PC-9 (cell line): ENCODE measurements around the gene VTCN1. TPM values are rescaled to one million over a fixed set of nuclear protein-coding genes. Genes with fewer than 3 reads are reported as not detected.

Experiments
- BruUV-seq: library from RNA; stranded (reverse); fragments of 400-500 nt; replicated peaks from 2 replicates; lab custom pipeline; 2021; lab: Mats Ljungman, UMichigan
- CTCF ChIA-PET: fragments of 300-600 bp; sonication (Branson Sonifier 250); formaldehyde crosslinking; loops from one replicate; lab custom pipeline; 2022; ENCODE audit warnings: antibody characterized with exemption; lab: Charles Lee
- POLR2A ChIA-PET: fragments of 300-600 bp; sonication (Branson Sonifier 250); formaldehyde crosslinking; loops from one replicate; lab custom pipeline; 2022; ENCODE audit warnings: antibody characterized with exemption; ENCODE audit not compliant: unreplicated experiment; lab: Charles Lee
- DNase-seq, 2 experiments: peaks; one replicate each; pipeline versions ENCODE4 v3.0.0 to v3.0.0-alpha.2; 2015 to 2022; ENCODE audit warnings: mixed read lengths in 1 of 2
- H2AFZ ChIP-seq: fragments of 200-600 bp; sonication (generic); 2 replicates; pipeline ENCODE4 v1.8.1; 2017; ENCODE audit warnings: antibody characterized with exemption
- H3F3A ChIP-seq: fragments of 200-600 bp; sonication (generic); 2 replicates; pipeline ENCODE4 v1.8.1; 2017; ENCODE audit warnings: antibody characterized with exemption, mild to moderate bottlenecking, low read depth; ENCODE audit not compliant: insufficient read depth
- H3K27ac ChIP-seq: fragments of 200-600 bp; sonication (generic); 2 replicates; pipeline ENCODE4 v1.6.1; 2016; ENCODE audit warnings: mixed run types
- H3K27me3 ChIP-seq: fragments of 200-600 bp; sonication (generic); 2 replicates; pipeline ENCODE4 v1.6.1; 2016; ENCODE audit warnings: low read depth, mixed run types; ENCODE audit not compliant: insufficient read depth
- H3K36me3 ChIP-seq: fragments of 200-600 bp; sonication (generic); 2 replicates; pipeline ENCODE4 v1.6.1; 2016; ENCODE audit warnings: low read depth, mixed run types
- H3K4me1 ChIP-seq: fragments of 200-600 bp; sonication (generic); replicated peaks from 2 replicates; pipeline ENCODE4 v1.6.1; 2016; ENCODE audit warnings: mixed run types; ENCODE audit not compliant: insufficient read depth
- H3K4me2 ChIP-seq: fragments of 200-600 bp; sonication (generic); 2 replicates; pipeline ENCODE4 v1.6.1; 2017; ENCODE audit warnings: mixed run types
- H3K4me3 ChIP-seq: fragments of 200-600 bp; sonication (generic); 2 replicates; pipeline ENCODE4 v1.6.1; 2016; ENCODE audit warnings: mixed run types
- H3K79me2 ChIP-seq: fragments of 200-600 bp; sonication (generic); 2 replicates; pipeline ENCODE4 v1.6.1; 2017; ENCODE audit warnings: low read depth, mixed run types
- H3K9me2 ChIP-seq: fragments of 200-600 bp; sonication (generic); 2 replicates; pipeline ENCODE4 v1.8.1; 2017; ENCODE audit warnings: mild to moderate bottlenecking; ENCODE audit not compliant: insufficient read depth
- H3K9me3 ChIP-seq: fragments of 200-600 bp; sonication (generic); 2 replicates; pipeline ENCODE4 v1.8.1; 2016; ENCODE audit warnings: low read depth; ENCODE audit not compliant: insufficient read depth
- H4K20me1 ChIP-seq: fragments of 200-600 bp; sonication (generic); 2 replicates; pipeline ENCODE4 v1.8.1; 2017; ENCODE audit not compliant: insufficient read depth
- CTCF ChIP-seq: fragments of 200-600 bp; sonication (generic); conservative IDR thresholded peaks from 2 replicates; pipeline ENCODE4 v1.6.1; 2017; ENCODE audit warnings: mixed run types, antibody characterized with exemption, mild to moderate bottlenecking, moderate library complexity
- EZH2 ChIP-seq: fragments of 200-600 bp; sonication (generic); IDR thresholded peaks from 2 replicates; pipeline ENCODE4 v1.8.0; 2017; ENCODE audit warnings: antibody characterized with exemption, low read depth
- intact Hi-C: fragments of 100-400 bp; cut with micrococcal nuclease; formaldehyde crosslinking; loops from one replicate; pipeline ENCODE4 v1.10.0; 2022; ENCODE audit not compliant: unreplicated experiment
- total RNA-seq: library from RNA; stranded (reverse); gene quantifications from 2 replicates; pipeline ENCODE4 v1.2.3, GENCODE V29; 2021

VTCN1 gene
- total RNA-seq, 1 experiment from 2014 or later: 5.0 TPM

- Histone ChIP-seq H4K20me1 (no peaks in the 10 kb centered on the region), H3K36me3 (no peaks in the 10 kb centered on the region), H3K4me2 (no peak overlapping the region), H3K27me3 (no peaks in the 10 kb centered on the region), H3F3A (no peaks in the 10 kb centered on the region; the same call in 1 of the 2 replicates), H2AFZ (no peak overlapping the region), H3K4me1 (peaks cover 12% of the 10 kb centered on the region), H3K9me3 (no peaks in the 10 kb centered on the region), H3K79me2 (no peaks in the 10 kb centered on the region), H3K9me2 (no peaks in the 10 kb centered on the region), H3K27ac (no peak overlapping the region), H3K4me3 (no peak overlapping the region)
- ChIA-PET POLR2A (interaction anchor here (0.7 kb wide), 1 partner anchor 107 kb away, joined by 7 read pairs; no protein-coding TSS in a partner anchor), CTCF (interaction anchor here (0.6 kb wide), 1 partner anchor 55 kb away, joined by 3 read pairs; no protein-coding TSS in a partner anchor)
- DNase-seq: no peak
- intact Hi-C loops: no loop called here
- TF ChIP-seq CTCF (no peak), EZH2 (no peak)
- BruUV-seq: no TSS peak
These were observed 18.5 kb upstream of the VTCN1 start for GRCh38 chr1:117229217-117229616.

GRCh38 chr1:117225931-117226330 lies 15.2 kb upstream of the VTCN1 start:
- intact Hi-C loops: no loop called here
- no peaks in the 10 kb centered on the region for H3K4me1 ChIP-seq
- BruUV-seq: no TSS peak
- no peaks in the 10 kb centered on the region for H4K20me1 ChIP-seq
- H3K79me2 ChIP-seq: no peaks in the 10 kb centered on the region
- ChIA-PET CTCF (no interaction called here), POLR2A (no interaction called here)
- TF ChIP-seq EZH2: no peak
- no peak for TF ChIP-seq CTCF
- no peak for DNase-seq
- H3K4me2 ChIP-seq: no peak overlapping the region
- no peaks in the 10 kb centered on the region for H3K9me2 ChIP-seq
- no peak overlapping the region for H3K4me3 ChIP-seq
- H2AFZ ChIP-seq: no peak overlapping the region
- H3K9me3 ChIP-seq: no peaks in the 10 kb centered on the region
- H3K36me3 ChIP-seq: no peaks in the 10 kb centered on the region
- H3K27ac ChIP-seq: no peak overlapping the region
- no peaks in the 10 kb centered on the region; the same call in 1 of the 2 replicates for H3K27me3 ChIP-seq
- H3F3A ChIP-seq: no peaks in the 10 kb centered on the region

DNA sequence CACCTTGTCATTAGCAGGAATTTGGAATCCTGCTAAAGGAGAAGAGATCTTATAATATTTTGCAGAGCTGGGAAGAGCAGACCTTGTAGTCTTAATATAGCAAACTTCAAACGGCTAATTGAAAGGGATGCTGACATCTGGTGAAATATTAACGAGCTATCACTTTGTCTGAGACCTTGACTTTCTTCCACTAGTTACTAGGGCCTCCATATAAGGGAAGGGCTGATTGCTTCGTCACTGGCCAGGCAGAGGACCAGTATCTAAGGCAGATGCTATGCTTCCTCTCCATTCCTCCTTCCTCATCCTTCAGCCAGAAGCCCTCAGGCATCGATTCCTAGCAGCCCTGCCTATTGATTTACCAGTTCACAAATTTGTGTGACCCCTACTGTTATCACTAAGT lies 6.0 kb upstream of the VTCN1 start:
- Histone ChIP-seq H3K27ac (no peak overlapping the region), H2AFZ (no peak overlapping the region), H3K79me2 (no peaks in the 10 kb centered on the region), H3K36me3 (no peaks in the 10 kb centered on the region), H4K20me1 (no peaks in the 10 kb centered on the region), H3K9me3 (peaks cover 9% of the 10 kb centered on the region; the same call in 1 of the 2 replicates), H3K9me2 (no peaks in the 10 kb centered on the region), H3K4me1 (peaks cover 1% of the 10 kb centered on the region; the same call in 1 of the 2 replicates), H3F3A (no peaks in the 10 kb centered on the region), H3K4me3 (no peak overlapping the region), H3K27me3 (no peaks in the 10 kb centered on the region), H3K4me2 (no peak overlapping the region)
- intact Hi-C loops: no loop called here
- DNase-seq: no peak
- BruUV-seq: no TSS peak
- ChIA-PET CTCF (no interaction called here), POLR2A (no interaction called here)
- TF ChIP-seq EZH2: no peak
- TF ChIP-seq CTCF: no peak
